Right lobe of liver (tissue), 6 donors: ENCODE results near the gene TENM4. TPM values are rescaled to one million over a fixed set of nuclear protein-coding genes. Genes with fewer than 3 reads are reported as not detected.

Experiments used
- ATAC-seq, 4 donors: fragments of 200-7000 bp; cut with Tn5 transposase; one replicate each; pipeline ENCODE4 v1.9.1; 2020; ENCODE audit warnings: mild to moderate bottlenecking in 4 of 4, moderate library complexity in 4 of 4
- DNase-seq, 3 donors: peaks; one replicate each; pipeline ENCODE4 v3.0.0-alpha.2; 2020
- H3K27ac ChIP-seq, 3 donors: fragments of 200-600 bp; one replicate each; pipeline ENCODE4 v1.8.0; 2022
- H3K27me3 ChIP-seq, 2 donors: fragments of 200-600 bp; one replicate each; pipeline ENCODE4 v1.8.0; 2022
- H3K36me3 ChIP-seq, 4 donors: fragments of 200-600 bp; sonication (generic) in 1 of 4; one replicate each; pipeline versions ENCODE4 v1.5.1 to v1.8.0; 2017 to 2022; ENCODE audit warnings: control low read depth in 1 of 4
- H3K4me1 ChIP-seq, 4 donors: fragments of 200-600 bp; sonication (generic) in 1 of 4; one replicate each; pipeline versions ENCODE4 v1.5.1 to v1.8.0; 2017 to 2022; ENCODE audit warnings: control low read depth in 1 of 4
- H3K4me3 ChIP-seq, 3 donors: fragments of 200-600 bp; one replicate each; pipeline ENCODE4 v1.8.0; 2022
- H3K9me3 ChIP-seq, 4 donors: fragments of 200-600 bp; sonication (generic) in 1 of 4; one replicate each; pipeline versions ENCODE4 v1.5.1 to v1.8.0; 2017 to 2022; ENCODE audit warnings: control low read depth in 1 of 4
- POLR2A ChIP-seq: fragments of 450-650 bp; IDR thresholded peaks from one replicate; pipeline ENCODE4 v1.6.1; 2017; ENCODE audit warnings: antibody characterized with exemption, mild to moderate bottlenecking
- WGBS: methylation state at CpG from one replicate; pipeline ENCODE4 v1.1.6; 2018; ENCODE audit warnings: low coverage, low lambda C conversion rate; ENCODE audit not compliant: insufficient coverage; ENCODE audit errors: missing lambda C conversion rate; 5-methylcytosine and 5-hydroxymethylcytosine counted together
- intact Hi-C, 2 donors: fragments of 100-400 bp; cut with DNase I; formaldehyde crosslinking; loops; one replicate each; pipeline versions ENCODE4 v1.11.2 to v1.14.1; 2022
- total RNA-seq, 6 experiments: library from RNA; depleted of rRNA in 2 of 6; stranded (reverse); fragments of >200 nt in 2 of 6; fragmentation: NEBNext Ultra II Directional in 3 of 6; extraction: Animal tissue kit (Norgen Biotek cat#: 25700) in 3 of 6; gene quantifications; one replicate each; pipeline versions ENCODE4 v1.1.0 to v1.2.4, GENCODE V29; 2016 to 2023
- TF ChIP-seq, protein P1 (sequence below), 4 donors: fragments of 200-600 bp in 3 of 4; fragments of 450-650 bp in 1 of 4; IDR thresholded peaks; one replicate each; pipeline versions ENCODE4 v1.5.1 to v1.8.0; 2016 to 2022; ENCODE audit warnings: antibody characterized with exemption in 4 of 4, mild to moderate bottlenecking in 2 of 4
- donor health status: DM: no; HTN: yes; CAD: no.
- donor health status: DM: no; HTN: no; CAD: no.
- donor health status: DM: no; HTN: no; CAD: no.
- donor health status: DM: no; HTN: yes; CAD: no.
- donor health status: DM: no; HTN: yes; CAD: no.

TENM4 gene
- total RNA-seq, 6 experiments from 2014 or later, result 0.04 to 0.58 (median 0.14) TPM; not detected in 2

DNA sequence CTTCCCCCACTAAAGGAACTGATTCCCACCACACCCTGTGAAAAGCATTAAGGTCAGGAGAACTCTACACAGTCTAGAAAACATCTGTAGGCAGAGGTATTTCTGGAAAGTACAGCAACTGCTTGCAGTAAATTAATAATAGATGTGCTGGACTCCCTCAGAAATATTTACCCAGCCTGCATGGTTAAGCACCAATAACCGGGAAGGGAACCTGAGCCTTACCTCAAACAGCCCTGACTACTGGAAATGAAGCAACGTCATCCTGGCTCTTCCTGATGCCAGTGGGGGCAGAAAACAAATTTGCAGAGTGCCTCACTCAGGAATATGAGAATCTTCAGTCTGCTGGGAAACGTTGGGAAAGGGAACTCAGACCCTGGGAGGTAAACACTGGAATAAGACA, 318.1 kb downstream of the TENM4 start:
- ATAC-seq, result no peak
- H3K36me3 ChIP-seq, result no peaks in the 10 kb centered on the region
- H3K4me3 ChIP-seq, result no peak overlapping the region
- no peak for DNase-seq
- no peak overlapping the region for H3K27ac ChIP-seq
- intact Hi-C loops, result no loop called here
- H3K4me1 ChIP-seq, result no peaks in the 10 kb centered on the region
- WGBS, result 66% methylated on average over 2 of the region's 3 CpGs
- H3K9me3 ChIP-seq, result no peaks in the 10 kb centered on the region
- TF ChIP-seq, protein P1, sequence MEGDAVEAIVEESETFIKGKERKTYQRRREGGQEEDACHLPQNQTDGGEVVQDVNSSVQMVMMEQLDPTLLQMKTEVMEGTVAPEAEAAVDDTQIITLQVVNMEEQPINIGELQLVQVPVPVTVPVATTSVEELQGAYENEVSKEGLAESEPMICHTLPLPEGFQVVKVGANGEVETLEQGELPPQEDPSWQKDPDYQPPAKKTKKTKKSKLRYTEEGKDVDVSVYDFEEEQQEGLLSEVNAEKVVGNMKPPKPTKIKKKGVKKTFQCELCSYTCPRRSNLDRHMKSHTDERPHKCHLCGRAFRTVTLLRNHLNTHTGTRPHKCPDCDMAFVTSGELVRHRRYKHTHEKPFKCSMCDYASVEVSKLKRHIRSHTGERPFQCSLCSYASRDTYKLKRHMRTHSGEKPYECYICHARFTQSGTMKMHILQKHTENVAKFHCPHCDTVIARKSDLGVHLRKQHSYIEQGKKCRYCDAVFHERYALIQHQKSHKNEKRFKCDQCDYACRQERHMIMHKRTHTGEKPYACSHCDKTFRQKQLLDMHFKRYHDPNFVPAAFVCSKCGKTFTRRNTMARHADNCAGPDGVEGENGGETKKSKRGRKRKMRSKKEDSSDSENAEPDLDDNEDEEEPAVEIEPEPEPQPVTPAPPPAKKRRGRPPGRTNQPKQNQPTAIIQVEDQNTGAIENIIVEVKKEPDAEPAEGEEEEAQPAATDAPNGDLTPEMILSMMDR (IDR thresholded peaks at IDR 0.05), result no peak
- TF ChIP-seq POLR2A, result no peak
- no peaks in the 10 kb centered on the region for H3K27me3 ChIP-seq

DNA sequence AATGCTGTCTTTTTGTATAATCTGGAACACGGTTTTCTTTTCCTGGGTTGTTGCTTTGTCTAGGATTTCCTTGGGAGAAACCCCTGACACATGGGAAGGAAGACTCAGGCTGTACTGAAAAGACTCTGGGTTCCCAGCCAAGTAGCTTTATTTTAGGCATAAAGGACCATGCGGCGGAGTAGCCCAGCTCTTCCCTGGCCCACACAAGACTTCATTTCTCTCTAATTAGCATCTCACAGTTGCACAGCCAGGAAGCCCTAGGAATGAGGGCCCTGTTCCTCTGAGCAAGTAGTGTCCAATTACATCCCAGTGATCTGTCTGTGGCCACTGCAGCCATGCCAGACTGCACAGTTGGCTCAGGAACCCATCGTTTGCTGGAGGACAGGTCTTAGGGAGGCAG, 319.5 kb downstream of the TENM4 start:
- Histone ChIP-seq H3K9me3 (no peaks in the 10 kb centered on the region), H3K4me3 (no peak overlapping the region), H3K36me3 (no peaks in the 10 kb centered on the region), H3K27me3 (no peaks in the 10 kb centered on the region), H3K4me1 (no peaks in the 10 kb centered on the region), H3K27ac (no peak overlapping the region)
- intact Hi-C loops, result no loop called here
- no peak for DNase-seq
- WGBS, result 37% methylated on average over 4 of the region's 4 CpGs
- ATAC-seq, result no peak
- TF ChIP-seq, protein P1 (IDR thresholded peaks at IDR 0.05), result no peak
- no peak for TF ChIP-seq POLR2A

DNA sequence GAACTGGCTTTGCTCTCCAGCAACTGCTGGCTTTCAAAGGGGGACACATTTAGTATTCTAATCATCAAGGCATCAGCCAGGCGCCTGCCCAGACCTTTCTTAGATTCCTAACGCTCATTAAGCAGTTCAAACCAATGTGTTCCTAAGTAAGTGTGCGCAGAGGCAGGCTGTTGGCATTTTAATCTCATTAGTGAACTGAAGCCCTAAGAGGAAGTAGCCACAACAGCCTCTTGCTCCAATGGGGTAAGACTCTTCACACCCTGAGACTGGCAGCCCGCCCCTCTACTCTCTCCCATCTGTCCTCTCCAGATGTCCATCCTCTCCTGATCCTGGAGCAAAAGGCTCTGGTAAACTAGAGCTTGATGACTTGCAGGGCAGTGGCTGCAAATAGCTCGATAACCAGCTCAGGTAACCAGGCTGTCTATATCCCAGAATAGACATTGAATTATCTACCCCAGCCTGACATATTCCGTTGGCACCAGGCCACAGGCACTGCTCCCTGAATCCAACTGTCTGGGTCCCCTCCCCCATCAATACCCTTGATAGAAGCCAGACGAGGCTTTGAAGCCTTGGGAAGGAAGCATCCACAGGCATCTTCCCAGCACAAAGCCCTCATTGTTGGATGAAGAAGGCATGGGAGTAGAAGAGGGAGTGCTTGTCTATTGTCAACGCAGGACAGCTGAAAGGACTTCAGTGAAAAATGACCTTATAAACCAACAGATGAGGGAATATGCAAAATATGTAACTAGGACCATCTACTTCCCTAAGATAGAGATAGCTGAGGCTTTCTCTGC, 321.1 kb downstream of the TENM4 start:
- TF ChIP-seq POLR2A, result no peak
- TF ChIP-seq, protein P1 (IDR thresholded peaks at IDR 0.05), result no peak
- 61% methylated on average over 8 of the region's 8 CpGs for WGBS
- ATAC-seq (no peak), DNase-seq (no peak)
- H3K36me3 ChIP-seq, result no peaks in the 10 kb centered on the region
- no peaks in the 10 kb centered on the region for H3K27me3 ChIP-seq
- no peaks in the 10 kb centered on the region for H3K4me1 ChIP-seq
- no peak overlapping the region for H3K27ac ChIP-seq
- H3K9me3 ChIP-seq, result no peaks in the 10 kb centered on the region
- intact Hi-C loops, result no loop called here
- H3K4me3 ChIP-seq, result no peak overlapping the region

DNA sequence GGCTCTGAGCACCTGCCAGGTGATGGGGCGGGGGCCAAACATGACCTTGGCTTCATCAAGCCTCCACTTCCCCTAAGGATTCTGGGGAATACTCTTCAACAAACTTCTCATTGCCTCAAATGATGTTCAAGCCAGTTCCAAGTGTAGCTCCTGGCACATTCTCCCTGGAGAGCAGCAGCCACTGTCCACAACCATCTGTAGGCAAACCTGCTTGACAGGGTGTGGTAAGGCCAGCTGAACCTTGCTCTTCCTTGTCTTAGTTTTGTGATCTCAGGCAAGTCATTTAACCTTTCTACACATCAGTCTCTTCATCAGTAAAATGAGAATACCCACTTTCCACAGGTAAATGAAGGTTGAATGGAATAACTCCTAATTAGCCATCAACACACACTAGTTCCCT, 323.3 kb downstream of the TENM4 start:
- intact Hi-C loops, result no loop called here
- no peak for DNase-seq
- H3K27me3 ChIP-seq, result no peaks in the 10 kb centered on the region
- no peaks in the 10 kb centered on the region for H3K36me3 ChIP-seq
- no peaks in the 10 kb centered on the region for H3K9me3 ChIP-seq
- H3K27ac ChIP-seq, result no peak overlapping the region
- no peak for TF ChIP-seq POLR2A
- TF ChIP-seq, protein P1 (IDR thresholded peaks at IDR 0.05), result no peak
- WGBS, result 100% methylated on average over 1 of the region's 1 CpG
- no peak for ATAC-seq
- H3K4me3 ChIP-seq, result no peak overlapping the region
- H3K4me1 ChIP-seq, result no peaks in the 10 kb centered on the region
